IPS-11a (cell line): ENCODE measurements around the gene GCM1.

Source experiments
- H3K4me3 ChIP-seq: one replicate; pipeline ENCODE4 v1.5.1; 2013; ENCODE audit warnings: low read depth, low read length, control low read depth

The GCM1 gene

DNA sequence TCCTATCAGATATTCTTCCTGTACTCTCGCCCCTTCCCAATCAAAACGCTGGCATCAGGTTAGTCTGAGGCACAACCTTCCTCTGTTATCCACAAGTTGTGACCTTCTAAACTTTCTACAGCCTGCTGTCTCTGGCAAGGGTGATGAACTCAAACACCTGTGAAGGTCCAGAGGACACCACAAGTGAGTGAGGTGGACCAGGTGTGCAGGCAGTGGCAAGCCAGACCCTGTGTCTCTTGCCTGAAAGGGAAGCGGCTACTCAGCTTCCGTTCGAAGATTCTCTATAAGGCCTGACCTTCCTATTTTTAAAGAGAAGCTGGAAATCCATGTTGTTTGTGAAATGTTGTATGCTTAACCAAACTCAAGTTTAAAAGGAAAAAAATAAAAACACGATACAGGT is 36.8 kb downstream of the GCM1 start:
- H3K4me3 ChIP-seq = no peak overlapping the region

GRCh38 chr6:53109612-53110011 is 39.0 kb downstream of the GCM1 start:
- no peak overlapping the region for H3K4me3 ChIP-seq

GRCh38 chr6:53107091-53107490 is 41.5 kb downstream of the GCM1 start:
- no peak overlapping the region for H3K4me3 ChIP-seq

DNA sequence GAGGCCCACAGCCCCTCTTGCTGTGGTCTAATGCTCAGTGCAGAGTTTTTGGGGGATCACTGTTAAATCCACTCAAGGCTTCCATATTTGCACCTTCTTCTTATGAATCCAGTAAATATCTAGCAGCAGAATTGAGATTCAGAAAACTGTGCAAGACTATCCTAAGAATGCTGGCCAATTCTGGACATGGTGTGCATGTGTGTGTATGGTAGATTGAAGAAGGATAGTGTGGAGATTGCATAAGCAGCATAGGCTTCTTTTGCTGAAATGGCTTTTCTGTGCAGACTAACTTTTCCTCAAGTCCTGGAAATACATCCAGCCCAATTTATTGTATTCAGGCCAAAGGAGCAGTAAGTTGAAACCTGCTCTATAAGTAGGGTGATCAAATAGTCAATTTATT is 43.7 kb downstream of the GCM1 start:
- H3K4me3 ChIP-seq = no peak overlapping the region

DNA sequence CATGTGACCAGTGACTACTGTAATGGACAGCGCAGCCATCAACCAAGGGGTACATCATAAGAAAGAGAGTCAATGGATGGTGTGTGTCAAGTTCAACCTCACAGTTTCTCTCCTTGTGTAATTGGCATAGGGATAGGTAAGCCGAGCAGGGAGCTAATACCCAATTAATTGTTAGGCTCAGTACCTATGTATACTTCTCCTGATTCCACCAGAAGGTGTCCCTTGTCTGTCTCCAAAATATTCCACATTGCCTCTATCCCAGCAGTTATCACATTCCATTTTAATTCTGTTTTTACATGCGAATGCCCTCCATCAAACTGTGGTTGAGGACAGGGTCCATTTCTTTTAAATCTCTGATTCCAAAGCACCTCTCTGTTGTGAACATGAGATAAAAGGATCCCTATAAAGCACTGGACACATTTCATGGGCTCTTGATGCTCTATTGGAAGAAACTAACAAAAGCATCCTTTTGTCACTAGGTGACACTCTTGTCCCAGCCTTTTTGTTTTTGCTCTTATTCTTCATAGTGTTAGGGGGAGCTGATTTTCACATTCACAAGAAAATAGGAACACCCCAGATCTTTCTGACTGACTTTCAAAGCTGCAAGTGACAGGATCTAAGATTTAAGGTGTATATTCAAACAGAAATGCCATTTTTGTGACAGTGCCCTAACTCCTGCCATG is 44.5 kb downstream of the GCM1 start:
- no peak overlapping the region for H3K4me3 ChIP-seq

GRCh38 chr6:53101006-53101405 is 47.6 kb downstream of the GCM1 start:
- H3K4me3 ChIP-seq = no peak overlapping the region

GRCh38 chr6:53100561-53100960 is 48.1 kb downstream of the GCM1 start:
- no peak overlapping the region for H3K4me3 ChIP-seq

- no peak overlapping the region for H3K4me3 ChIP-seq
Observed at GRCh38 chr6:53095716-53096115, 52.9 kb downstream of the GCM1 start.

- H3K4me3 ChIP-seq = no peak overlapping the region
Observed at GRCh38 chr6:53095270-53095669, 53.4 kb downstream of the GCM1 start.

GRCh38 chr6:53090576-53090975 is 58.1 kb downstream of the GCM1 start:
- no peak overlapping the region for H3K4me3 ChIP-seq

DNA sequence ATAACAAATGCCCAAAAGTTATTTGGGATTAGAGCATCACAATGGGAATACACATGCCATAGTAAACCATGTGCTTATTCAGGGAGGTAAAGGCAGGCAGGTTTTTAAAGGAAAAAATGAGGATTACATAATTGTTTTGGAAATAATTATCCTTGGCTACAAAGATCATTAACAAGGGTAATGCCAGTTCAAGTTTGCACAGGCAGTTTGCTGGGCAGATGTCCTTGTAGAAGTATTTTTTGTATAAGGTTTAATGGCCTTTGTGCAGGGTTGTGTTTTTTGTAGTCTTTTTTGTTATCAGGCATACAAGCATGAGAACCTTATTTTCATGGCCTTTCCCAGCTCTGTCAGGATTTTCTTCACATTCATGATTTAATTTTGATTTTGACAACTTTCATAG is 58.7 kb downstream of the GCM1 start:
- H3K4me3 ChIP-seq = no peak overlapping the region

DNA sequence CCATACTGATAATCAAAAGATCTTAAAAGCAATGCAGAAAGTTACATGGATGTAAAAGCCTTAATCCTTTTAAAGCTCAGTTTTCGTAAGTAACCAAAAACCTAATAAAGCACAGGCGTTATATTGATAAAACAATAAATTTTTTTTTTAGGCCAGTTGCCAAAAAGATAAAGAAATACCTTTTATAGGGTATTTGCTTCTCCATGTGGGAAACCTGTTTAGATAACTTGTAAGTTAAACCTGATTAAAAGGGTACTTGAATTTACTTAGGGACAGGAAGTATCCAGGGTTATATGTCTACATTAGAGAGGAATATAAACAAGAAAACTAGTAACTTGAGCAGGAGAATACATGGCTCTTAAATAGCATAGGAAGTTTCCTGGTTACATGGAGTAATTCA is 62.3 kb downstream of the GCM1 start:
- H3K4me3 ChIP-seq = no peak overlapping the region

GRCh38 chr6:53080813-53081212 is 67.8 kb downstream of the GCM1 start:
- no peak overlapping the region for H3K4me3 ChIP-seq
